IgD-negative memory B cell (primary cell): ENCODE measurements around the gene UBQLN4. TPM values are rescaled to one million over a fixed set of nuclear protein-coding genes. Genes with fewer than 3 reads are reported as not detected.

ENCODE experiments used
- H3K27ac Mint-ChIP-seq, 3 donors: one replicate each; pipeline ENCODE4 v1.8.0; 2020 to 2022; ENCODE audit warnings: mild to moderate bottlenecking in 3 of 3, mixed read lengths in 3 of 3, moderate library complexity in 1 of 3
- H3K27me3 Mint-ChIP-seq: one replicate; pipeline ENCODE4 v1.8.0; 2021; ENCODE audit warnings: mixed read lengths
- H3K36me3 Mint-ChIP-seq: one replicate; pipeline ENCODE4 v1.8.0; 2020; ENCODE audit warnings: mild to moderate bottlenecking, mixed read lengths
- H3K4me1 Mint-ChIP-seq, 3 donors: one replicate each; pipeline ENCODE4 v1.8.0; 2020 to 2022; ENCODE audit warnings: mixed read lengths in 3 of 3, mild to moderate bottlenecking in 1 of 3
- H3K4me3 Mint-ChIP-seq, 4 donors: one replicate each; pipeline ENCODE4 v1.8.0; 2020 to 2022; ENCODE audit warnings: mild to moderate bottlenecking in 4 of 4, mixed read lengths in 4 of 4, moderate library complexity in 3 of 4
- H3K9me3 Mint-ChIP-seq, 3 donors: one replicate each; pipeline ENCODE4 v1.8.0; 2020 to 2021; ENCODE audit warnings: mixed read lengths in 3 of 3, mild to moderate bottlenecking in 1 of 3
- polyA plus RNA-seq: library from polyadenylated mRNA; unstranded; fragments of 300-500 nt; fragmentation: Illumina TruSeq; gene quantifications from one replicate; pipeline ENCODE4 v1.2.3, GENCODE V29; 2021

Gene UBQLN4
- polyA plus RNA-seq = 7.6 TPM

DNA sequence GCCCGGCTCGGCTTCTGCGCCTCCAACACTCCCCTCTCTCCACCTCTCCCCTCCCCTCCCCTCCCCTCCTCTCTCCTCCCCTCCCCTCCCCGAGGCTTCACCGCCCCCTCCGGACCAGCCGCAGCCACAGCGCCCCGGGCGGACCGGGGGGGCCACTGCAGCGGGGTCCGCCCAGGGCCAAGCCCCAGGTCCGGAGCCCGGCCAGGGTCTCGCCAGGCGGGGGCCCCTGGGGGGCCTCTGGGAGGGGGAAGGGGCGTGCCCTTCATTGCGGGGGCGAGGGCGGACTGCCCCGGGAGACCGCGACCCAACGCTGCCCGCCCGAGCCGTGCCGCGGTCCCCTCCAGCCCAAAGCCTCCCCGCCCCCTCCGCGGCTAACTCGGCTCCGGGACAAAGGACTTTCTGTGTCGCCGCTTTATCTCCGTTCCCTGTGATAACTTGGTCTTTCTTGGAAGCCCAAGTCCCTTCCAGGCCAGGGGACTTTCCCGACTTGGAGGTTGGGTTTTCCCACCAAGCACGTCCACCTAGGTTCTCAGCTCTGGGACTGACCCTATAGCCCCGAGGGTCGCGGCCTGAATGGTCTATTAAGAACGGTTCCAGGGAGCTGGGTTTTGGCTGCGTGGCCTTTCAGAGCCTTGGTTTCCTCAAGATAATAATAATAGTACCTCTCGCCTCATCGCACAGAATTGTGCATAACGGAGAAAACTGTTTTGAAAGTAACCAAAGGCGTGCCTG, at the start of gene UBQLN4:
Gene UBQLN4, minus strand, starts transcription at position 31 of the 732 bp plus-strand sequence. CDS start 97 bp downstream, outside the sequence.
- peaks cover 13 to 21% (median 18%) of the 10 kb centered on the region in 3 donors for H3K4me1 Mint-ChIP-seq
- peak within 1 kb of the TSS; percentile 87 to 96 (median 96) for H3K27ac Mint-ChIP-seq
- peaks cover 6% of the 10 kb centered on the region for H3K36me3 Mint-ChIP-seq
- H3K9me3 Mint-ChIP-seq = no peaks in the 10 kb centered on the region
- H3K27me3 Mint-ChIP-seq = no peaks in the 10 kb centered on the region
- peak within 1 kb of the TSS; percentile 91 to 100 (median 96) for H3K4me3 Mint-ChIP-seq

DNA sequence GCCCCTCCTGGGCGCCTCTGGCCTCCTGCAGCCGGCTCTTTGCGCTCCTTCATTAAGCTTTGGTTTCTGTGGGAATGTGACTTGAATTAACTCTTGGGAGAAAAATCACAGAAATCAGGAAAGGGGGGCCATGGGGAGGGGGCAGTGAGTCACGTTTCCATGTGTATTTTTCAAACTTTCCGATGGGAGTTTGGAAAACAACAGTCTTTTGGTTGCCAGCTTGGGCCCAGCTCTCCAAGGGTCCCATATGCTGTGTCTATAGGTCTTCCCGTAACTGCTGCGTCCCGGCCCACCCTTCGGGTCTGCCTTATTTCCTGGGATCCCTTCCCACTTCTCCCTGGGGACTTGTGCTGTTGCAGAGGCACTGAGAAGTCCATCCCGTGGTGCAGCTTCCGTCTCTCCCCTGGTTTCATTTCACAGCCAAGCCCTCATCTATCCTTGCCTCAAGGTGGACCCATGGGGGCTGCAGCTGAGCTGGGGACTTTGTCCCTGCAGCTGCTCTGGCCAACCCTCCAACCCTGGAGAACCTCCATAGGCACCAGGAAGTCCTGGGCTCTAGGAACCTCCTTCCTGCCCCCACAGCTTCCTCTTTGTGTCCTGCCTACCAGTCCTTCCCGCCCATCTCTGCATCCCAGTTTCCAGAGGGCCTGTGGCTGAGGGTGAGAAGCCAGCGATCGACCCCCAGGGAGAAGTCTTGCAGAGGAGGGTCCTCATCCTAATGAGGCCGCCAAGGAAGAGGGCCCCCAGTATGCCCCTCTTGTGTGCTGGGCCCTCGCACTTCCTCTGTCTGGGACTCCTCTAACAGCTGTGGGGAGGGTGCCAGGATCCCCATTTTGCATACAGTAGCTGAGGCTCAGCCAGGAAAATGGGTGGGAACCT, 49.3 kb upstream of the UBQLN4 start:
- H3K4me1 Mint-ChIP-seq = peaks cover 19 to 41% (median 28%) of the 10 kb centered on the region in 3 donors
- peak overlapping the region in 1 of 4 donors; percentile 52 for H3K4me3 Mint-ChIP-seq
- peak overlapping the region; percentile 67 to 100 (median 99) for H3K27ac Mint-ChIP-seq

DNA sequence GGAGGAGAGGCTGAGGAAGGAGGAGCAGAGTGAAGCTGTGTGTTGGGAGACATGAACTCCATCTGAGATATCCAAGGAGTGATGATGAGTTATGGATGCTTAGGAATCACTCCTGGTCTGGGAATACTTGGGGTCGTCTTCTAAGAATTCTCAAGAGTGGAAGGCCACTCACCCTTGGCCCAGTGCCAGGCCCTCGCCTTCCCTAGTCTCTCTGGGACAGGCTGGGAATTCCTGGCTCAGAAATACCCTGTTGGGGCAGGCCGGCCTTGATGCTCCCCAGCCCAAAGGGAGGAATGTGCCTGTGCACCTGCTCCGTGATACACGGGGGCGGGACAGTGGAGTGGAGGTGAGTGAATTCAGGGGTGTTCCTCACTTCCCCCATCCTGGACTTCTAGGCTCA, 48.3 kb upstream of the UBQLN4 start:
- peak overlapping the region in 2 of 3 donors; percentile 95 to 100 for H3K27ac Mint-ChIP-seq
- H3K27me3 Mint-ChIP-seq = no peaks in the 10 kb centered on the region
- H3K4me1 Mint-ChIP-seq = peaks cover 26 to 48% (median 36%) of the 10 kb centered on the region in 3 donors
- peak overlapping the region in 1 of 4 donors; percentile 27 for H3K4me3 Mint-ChIP-seq
- no peaks in the 10 kb centered on the region for H3K36me3 Mint-ChIP-seq
- no peaks in the 10 kb centered on the region for H3K9me3 Mint-ChIP-seq

More for the DNA sequence above, 49.3 kb upstream of the UBQLN4 start:
- Mint-ChIP-seq H3K9me3 (no peaks in the 10 kb centered on the region), H3K36me3 (no peaks in the 10 kb centered on the region), H3K27me3 (no peaks in the 10 kb centered on the region)

DNA sequence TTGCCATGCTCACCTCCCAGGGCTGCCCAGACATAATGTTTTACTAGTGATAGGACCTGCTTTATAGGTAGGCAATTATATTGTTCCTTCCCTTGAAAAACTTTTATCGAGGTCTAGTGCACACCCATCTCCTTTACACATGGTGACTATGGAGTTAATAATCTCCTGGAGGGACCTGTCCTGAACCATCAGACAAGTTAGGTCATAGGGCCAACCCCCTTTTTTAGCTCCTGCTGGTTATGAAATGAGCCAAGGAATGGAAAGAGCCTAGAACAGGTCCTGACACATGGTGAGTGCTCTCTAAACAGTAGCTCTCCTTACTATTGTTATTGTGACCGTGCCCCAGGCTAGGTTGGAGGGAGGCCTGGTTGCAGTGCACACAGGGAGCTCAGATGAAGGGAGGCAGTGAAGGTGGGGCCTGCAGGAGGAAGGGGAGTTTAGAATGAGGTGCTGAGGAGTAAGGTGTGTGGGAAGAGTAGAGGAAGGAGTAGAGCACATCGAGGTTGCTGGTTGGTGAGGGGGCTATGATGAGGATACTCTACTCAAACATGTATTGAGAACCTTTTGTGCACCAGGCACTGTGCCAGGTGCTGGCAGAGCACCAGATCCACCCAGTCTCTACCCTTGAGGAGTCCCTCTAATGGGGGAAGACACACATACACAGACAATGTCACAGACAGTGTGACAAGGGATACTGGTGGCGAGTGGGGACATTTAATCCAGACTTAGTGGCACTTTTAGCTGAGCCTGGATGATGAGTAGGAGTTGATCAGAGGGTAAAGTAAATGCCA, 46.8 kb upstream of the UBQLN4 start:
- peak overlapping the region in 3 of 4 donors; percentile 0 to 49 (median 10) for H3K4me3 Mint-ChIP-seq
- H3K9me3 Mint-ChIP-seq = no peaks in the 10 kb centered on the region
- H3K27me3 Mint-ChIP-seq = no peaks in the 10 kb centered on the region
- H3K36me3 Mint-ChIP-seq = no peaks in the 10 kb centered on the region
- peaks cover 24 to 48% (median 43%) of the 10 kb centered on the region in 3 donors for H3K4me1 Mint-ChIP-seq
- H3K27ac Mint-ChIP-seq = peak overlapping the region; percentile 35 to 96 (median 96)

DNA sequence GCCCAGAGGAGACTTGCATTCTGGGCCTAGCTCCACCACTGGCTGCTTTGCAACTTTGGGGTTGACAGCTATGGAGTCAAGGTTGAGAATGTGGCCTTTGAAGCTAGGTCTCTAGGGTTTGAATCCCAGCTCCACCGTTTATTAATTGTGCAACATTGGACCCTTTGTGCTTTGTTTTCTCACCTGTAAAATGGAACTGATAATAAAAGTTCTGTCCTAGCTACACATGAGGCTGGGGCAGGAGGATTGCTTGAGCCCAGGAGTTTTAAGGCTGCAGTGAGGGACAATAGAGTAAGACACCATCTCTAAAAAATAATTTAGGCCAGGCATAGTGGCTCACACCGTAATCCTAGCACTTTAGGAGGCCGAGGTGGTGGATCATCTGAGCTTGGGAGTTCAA, 45.7 kb upstream of the UBQLN4 start:
- Mint-ChIP-seq H3K27me3 (no peaks in the 10 kb centered on the region), H3K27ac (peak overlapping the region in 2 of 3 donors; percentile 81 to 96), H3K9me3 (no peaks in the 10 kb centered on the region), H3K4me3 (no peak overlapping the region), H3K36me3 (no peaks in the 10 kb centered on the region), H3K4me1 (peaks cover 24 to 44% (median 37%) of the 10 kb centered on the region in 3 donors)

DNA sequence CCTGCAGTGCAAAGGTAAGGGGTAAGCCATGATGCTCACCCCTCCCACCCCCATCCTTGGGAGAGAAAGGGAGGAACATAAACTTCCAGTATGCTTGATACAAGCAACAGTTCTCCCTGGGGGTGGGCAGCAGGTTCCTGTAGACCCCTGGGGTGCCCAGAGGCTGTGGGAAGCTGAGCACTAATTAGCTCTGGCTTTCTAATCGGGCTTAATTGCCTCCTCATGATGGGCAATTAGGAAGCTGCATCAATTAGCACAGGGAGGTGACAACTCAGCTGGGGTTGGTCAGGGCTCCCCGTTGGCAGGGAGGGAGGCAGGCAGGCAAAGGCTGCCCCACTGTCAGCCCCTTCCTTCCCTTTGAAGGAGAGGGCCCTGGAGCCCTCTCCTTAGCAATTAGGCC, 45.2 kb upstream of the UBQLN4 start:
- Mint-ChIP-seq H3K36me3 (no peaks in the 10 kb centered on the region), H3K27me3 (no peaks in the 10 kb centered on the region), H3K4me3 (peak overlapping the region in 1 of 4 donors; percentile 82), H3K9me3 (no peaks in the 10 kb centered on the region), H3K27ac (peak overlapping the region; percentile 96 to 99 (median 98)), H3K4me1 (peaks cover 24 to 39% (median 34%) of the 10 kb centered on the region in 3 donors)

DNA sequence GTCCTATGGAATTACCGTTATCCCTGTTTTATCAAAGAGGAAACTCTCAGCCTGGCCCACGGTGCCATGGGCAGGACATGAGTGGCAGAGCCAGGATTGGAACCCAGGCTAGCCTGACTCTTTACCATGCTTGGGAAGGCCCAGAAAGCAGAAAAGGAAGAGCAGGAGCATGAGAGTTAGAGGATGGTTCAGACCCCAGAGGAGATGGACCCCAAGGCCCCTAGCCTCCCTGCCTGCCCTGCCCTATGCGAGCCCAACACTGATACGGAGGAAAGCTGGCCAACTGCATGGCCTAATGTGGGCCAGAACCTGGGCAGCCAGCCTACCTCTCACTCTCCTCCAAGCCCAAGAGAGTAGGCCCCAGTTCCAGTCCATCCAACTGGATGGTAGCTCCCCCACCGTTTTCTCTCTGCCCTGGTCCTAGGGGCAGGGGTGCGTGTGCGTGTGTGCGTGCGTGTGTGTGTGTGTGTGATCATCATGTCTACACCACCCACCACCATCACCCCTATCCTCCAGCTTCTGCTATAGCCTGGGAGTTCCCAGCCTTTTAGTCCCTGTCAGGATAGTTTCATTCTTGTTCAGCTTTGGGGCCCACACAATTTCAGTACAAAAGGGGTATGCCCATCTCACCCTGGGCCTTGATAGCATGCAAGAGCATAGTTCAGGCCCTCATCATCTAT, 44.0 kb upstream of the UBQLN4 start:
- peak overlapping the region; percentile 96 to 99 (median 98) for H3K27ac Mint-ChIP-seq
- H3K9me3 Mint-ChIP-seq = no peaks in the 10 kb centered on the region
- H3K27me3 Mint-ChIP-seq = peaks cover 2% of the 10 kb centered on the region
- peaks cover 24 to 29% (median 28%) of the 10 kb centered on the region in 3 donors for H3K4me1 Mint-ChIP-seq
- peak overlapping the region in 3 of 4 donors; percentile 82 to 93 (median 84) for H3K4me3 Mint-ChIP-seq
- H3K36me3 Mint-ChIP-seq = no peaks in the 10 kb centered on the region

DNA sequence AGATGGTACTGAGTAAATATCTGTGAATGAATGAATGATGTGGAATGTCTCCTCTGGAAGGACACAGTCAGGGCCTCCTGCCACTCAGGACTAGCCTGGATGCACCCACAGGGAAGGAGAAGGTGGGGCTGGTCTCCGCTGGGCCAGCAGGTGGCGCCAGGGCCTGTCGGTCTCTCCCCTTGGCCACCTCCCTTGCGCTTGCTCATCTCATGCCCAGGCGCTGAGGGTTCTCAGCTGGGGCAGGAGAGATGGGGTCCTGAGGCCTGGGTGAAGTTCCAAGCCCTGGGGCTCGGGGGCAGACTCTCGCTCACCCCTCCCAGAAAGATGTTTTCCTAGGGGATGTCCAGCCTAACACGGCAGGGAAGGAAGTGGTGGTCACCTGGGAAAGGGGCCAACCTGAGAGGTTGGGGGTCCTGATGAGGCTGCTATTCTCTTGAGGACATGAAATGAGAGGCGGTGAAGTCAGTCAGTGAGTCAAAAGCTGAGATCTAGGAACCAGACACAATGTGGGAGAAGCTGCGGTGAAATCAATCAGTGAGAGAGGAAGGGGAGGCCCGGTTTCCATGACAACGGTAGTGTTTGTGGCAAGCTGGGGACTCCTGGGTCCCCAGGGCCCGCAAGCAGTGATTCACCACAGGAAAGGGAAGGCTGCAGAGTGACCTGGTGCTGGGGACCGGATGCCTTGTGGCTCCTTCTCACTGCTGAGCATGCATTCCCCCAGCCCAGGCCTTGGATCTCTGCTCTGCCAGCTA, 43.2 kb upstream of the UBQLN4 start:
- Mint-ChIP-seq H3K9me3 (no peaks in the 10 kb centered on the region), H3K4me1 (peaks cover 24 to 29% (median 28%) of the 10 kb centered on the region in 3 donors), H3K27me3 (peaks cover 3% of the 10 kb centered on the region), H3K27ac (peak overlapping the region; percentile 96 to 99 (median 98)), H3K4me3 (peak overlapping the region; percentile 79 to 93 (median 83)), H3K36me3 (no peaks in the 10 kb centered on the region)

DNA sequence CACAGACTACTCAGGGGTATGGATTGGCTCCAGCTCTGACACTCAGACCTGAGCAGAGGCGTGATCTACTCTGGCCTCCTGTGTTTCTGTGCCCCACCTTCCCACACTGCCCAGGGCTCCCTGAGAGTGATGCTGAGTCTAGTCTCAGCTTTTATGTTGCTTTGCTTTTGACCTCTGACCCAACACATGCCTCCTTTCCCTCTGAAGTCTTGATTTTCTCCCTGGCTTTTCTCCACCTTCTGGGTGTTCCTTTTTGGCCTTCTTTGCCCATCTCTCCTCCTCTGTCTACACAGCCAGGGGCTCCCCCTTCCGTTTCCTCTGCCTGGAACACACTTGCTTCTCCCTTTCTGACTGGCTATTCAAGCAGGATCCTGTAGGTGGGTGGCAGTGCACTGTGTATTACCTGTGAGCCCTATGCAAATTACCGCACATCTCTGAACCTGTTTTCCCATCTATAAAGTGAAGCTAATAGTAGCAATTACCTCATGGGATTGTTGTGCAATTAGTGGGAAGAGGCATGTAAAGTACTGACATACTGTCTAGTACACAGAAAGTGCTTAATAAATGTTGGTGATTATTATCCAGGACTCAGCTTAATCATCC, 42.4 kb upstream of the UBQLN4 start:
- Mint-ChIP-seq H3K9me3 (no peaks in the 10 kb centered on the region), H3K27ac (peak overlapping the region; percentile 96 to 99 (median 98)), H3K4me3 (peak overlapping the region in 2 of 4 donors; percentile 82 to 93), H3K4me1 (peaks cover 24 to 30% (median 27%) of the 10 kb centered on the region in 3 donors), H3K27me3 (peaks cover 3% of the 10 kb centered on the region), H3K36me3 (no peaks in the 10 kb centered on the region)

DNA sequence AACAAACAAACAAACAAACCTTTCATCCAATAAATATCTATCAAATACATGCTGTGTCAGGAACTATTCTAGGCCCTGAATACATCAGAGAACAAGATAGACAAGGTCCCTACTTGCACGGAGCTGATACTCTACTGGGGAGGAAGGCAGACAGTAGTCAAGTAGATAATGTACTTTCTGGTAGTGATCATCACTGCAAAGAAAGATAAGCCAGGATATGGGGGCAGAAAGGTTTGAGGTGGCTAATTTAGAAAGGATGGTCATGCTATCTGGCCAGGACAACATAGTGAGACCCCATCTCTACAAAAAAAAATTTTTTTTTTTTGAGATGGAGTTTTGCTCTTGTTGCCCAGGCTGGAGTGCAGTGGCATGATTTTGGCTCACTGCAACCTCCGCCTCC, 38.0 kb upstream of the UBQLN4 start:
- no peak overlapping the region for H3K4me3 Mint-ChIP-seq
- no peaks in the 10 kb centered on the region for H3K9me3 Mint-ChIP-seq
- H3K36me3 Mint-ChIP-seq = no peaks in the 10 kb centered on the region
- H3K27ac Mint-ChIP-seq = no peak overlapping the region
- peaks cover 15% of the 10 kb centered on the region for H3K27me3 Mint-ChIP-seq
- peaks cover 7 to 19% (median 11%) of the 10 kb centered on the region in 3 donors for H3K4me1 Mint-ChIP-seq

DNA sequence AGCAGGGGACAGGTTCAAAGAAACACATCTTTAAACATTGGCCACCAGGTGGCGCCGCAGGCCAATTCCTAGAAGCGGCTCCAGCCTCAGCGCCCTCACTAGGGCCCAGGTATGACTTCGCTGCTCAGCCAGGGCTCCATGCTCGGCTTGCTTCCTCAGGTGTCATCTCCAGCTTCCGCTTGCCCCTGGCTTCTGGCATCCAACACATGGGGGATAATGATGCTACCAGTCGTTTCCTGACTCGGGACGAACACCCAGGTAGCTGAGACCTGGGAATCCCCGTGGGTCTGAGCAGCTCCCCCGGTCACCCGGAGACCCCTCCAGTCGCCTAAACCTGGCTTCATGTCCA, 37.2 kb upstream of the UBQLN4 start:
- peaks cover under 1 to 11% (median 4%) of the 10 kb centered on the region in 3 donors for H3K4me1 Mint-ChIP-seq
- peak overlapping the region in 2 of 4 donors; percentile 2 to 58 for H3K4me3 Mint-ChIP-seq
- H3K36me3 Mint-ChIP-seq = no peaks in the 10 kb centered on the region
- H3K9me3 Mint-ChIP-seq = no peaks in the 10 kb centered on the region
- H3K27me3 Mint-ChIP-seq = peaks cover 17% of the 10 kb centered on the region
- H3K27ac Mint-ChIP-seq = peak overlapping the region in 2 of 3 donors; percentile 72 to 85

DNA sequence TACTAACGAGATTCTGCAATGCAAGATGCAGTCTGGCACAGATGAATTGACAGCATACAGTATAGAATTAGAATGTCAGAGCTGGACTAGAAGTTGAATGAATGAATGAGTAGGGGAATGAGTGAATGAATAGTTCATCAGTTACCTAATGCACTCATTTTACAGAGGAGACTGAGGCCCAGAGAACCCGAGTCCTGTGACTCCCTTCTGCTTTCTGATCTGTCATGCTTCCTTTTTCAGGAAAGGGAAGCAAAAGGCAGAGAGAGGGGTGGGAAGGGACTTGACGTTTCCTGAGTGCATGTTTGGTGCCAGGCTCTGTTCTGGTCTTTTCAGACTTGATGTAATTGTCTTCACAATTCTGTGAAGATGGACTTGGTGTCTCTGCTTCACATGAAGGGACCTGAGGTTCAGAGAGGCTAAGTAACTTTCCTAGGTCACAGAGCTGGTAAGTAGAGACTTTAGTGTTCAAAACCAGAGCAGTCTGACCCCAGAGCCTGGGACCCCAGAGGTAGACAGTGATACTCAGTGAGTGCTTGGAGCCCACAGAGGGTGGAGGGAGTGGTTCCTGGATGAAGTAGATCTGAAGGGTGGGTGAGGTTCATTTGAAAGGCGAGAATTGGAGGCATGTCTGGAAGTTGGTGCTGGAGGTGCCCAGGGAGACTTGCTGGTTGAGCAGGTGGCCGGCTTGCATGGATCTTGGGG, 36.7 kb upstream of the UBQLN4 start:
- H3K4me3 Mint-ChIP-seq = peak overlapping the region in 2 of 4 donors; percentile 2 to 58
- H3K9me3 Mint-ChIP-seq = no peaks in the 10 kb centered on the region
- peaks cover 18% of the 10 kb centered on the region for H3K27me3 Mint-ChIP-seq
- no peaks in the 10 kb centered on the region for H3K36me3 Mint-ChIP-seq
- H3K4me1 Mint-ChIP-seq = peaks cover 0 to 8% (median 4%) of the 10 kb centered on the region in 3 donors
- peak overlapping the region in 2 of 3 donors; percentile 71 to 72 for H3K27ac Mint-ChIP-seq
